Mammary epithelial cell (primary cell): ENCODE data around the gene PDE7B.

ENCODE experiments used
- CTCF ChIP-seq, 2 donors: IDR thresholded peaks in 1 of 2; conservative IDR thresholded peaks in 1 of 2; 2 replicates each; pipeline ENCODE4 v1.5.1; 2011 to 2012; ENCODE audit warnings: inconsistent platforms in 2 of 2, low read length in 2 of 2, mild to moderate bottlenecking in 2 of 2, control low read depth in 1 of 2, low read depth in 1 of 2; ENCODE audit not compliant: insufficient read depth in 1 of 2; ENCODE audit errors: extremely low read depth in 1 of 2
- EZH2 ChIP-seq: IDR thresholded peaks from 2 replicates; pipeline ENCODE4 v1.6.1; 2012; ENCODE audit warnings: low read length, inconsistent platforms, borderline replicate concordance

GRCh38 chr6:135888818-135889217 lies 37.3 kb downstream of the PDE7B start:
- TF ChIP-seq EZH2 (no peak), CTCF (conservative IDR thresholded peaks at IDR 0.05 in 1 of 2, IDR thresholded peaks at IDR 0.05 in 1 of 2; ENCODE audit: extremely low read depth in 1 of 2, insufficient read depth in 1 of 2, low read depth in 1 of 2, low read length in 2 of 2) (no peak)
